ENCODE results near the gene SLC16A4.
A peak's percentile ranks its signal among the peaks of the same experiment; 100 is the strongest.
"Not testable (repeated sequence)": the region's sequence is repeated elsewhere in the genome, so short reads cannot be mapped to it uniquely, and the experiment has no call there.

SLC16A4 gene

DNA sequence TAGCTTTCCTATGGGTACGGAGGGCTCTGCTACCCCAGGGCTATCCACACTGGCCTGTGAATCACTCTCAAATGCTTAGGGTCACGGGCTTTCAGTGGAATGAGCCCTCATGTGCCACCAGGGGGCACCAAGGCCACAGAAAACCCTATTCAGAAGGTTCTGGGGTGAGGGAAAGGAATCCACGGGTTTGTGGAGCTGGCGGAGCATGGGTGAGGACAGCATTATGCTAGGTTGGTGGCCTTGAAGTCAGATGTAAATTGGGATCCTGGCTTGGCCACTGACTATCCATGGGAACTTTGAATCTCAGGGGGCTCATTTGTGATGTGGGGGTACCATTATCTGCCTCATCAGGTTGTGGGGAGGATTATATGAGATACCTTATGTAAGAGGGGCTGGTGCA, 21.8 kb upstream of the SLC16A4 start:
- intact Hi-C loops (cut with DNase I) = loop anchor here (2.0 kb wide), 1 partner anchor 48 kb away; no protein-coding TSS in a partner anchor
- peak; percentile 38 to 86 (median 74) for DNase-seq

DNA sequence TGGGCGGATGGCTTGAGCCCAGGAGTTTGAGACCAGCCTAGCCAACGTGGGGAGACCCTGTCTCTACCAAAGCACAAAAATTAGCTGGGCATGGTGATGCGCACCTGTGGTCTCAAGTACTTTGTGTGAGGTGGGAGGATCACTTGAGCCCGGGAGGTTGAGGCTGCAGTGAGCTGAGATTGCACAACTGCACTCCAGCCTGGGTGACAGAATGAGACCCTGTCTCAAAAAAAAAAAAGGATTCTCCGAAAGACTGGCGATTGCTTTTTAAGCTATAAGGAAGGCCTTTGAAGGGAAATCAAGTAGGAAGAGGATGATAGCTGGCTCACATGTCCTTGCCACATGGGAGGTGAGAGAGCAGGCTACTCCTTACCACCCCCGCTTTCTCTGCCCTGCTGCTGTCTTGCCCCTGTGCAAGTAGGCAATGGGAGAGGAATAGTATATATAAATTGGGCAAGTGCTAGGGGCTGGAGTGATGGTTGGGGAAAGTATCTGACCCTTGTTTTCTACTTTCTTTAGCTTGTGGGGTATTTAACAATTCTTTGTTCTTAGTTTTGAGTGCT, 20.4 kb upstream of the SLC16A4 start:
- intact Hi-C loops (cut with DNase I) = no loop called here
- DNase-seq = no peak

DNA sequence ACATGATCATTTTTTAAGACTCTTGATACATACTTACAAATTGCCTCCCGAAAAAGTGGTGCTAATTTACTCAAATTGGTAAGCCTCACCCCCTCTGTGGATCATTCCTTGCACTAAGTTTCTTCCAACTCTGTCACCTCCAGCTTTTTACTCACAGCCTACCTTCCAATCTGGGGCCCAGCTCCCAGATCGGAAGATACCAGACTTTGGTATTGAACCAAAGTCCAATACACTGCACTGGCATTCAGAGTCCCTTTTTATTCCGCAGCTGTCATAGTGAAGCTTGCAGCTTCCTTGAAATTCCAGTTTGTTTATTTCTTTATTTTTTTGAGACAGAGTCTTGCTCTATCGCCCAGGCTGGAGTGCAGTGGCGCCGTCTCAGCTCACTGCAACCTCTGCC, 18.5 kb upstream of the SLC16A4 start:
- intact Hi-C loops (cut with DNase I) = loop anchor here (5.0 kb wide), 1 partner anchor 72 kb away; the partner anchor contains the start of gene RBM15
- no peak for DNase-seq

DNA sequence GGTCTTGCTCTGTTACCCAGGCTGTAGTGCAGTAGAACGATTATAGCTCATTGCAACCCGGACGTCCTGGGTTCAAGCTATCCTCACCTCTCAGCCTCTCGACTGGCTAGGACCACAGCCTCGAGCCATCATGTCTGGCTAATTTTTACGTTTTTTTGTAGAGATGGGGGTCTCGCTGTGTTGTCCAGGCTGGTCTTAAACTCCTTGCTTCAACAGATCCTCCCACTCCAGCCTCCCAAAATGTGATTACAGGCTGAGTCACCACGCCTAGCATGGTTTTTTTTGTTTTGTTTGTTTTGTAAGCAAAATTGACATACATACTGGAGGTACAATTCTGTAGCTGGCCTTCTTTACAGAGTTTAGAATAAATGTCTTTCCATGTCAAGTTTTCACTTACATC, 17.7 kb upstream of the SLC16A4 start:
- DNase-seq = no peak
- intact Hi-C loops (cut with DNase I) = loop anchor here (5.0 kb wide), 1 partner anchor 71 kb away; the partner anchor contains the start of gene RBM15

GRCh38 chr1:110407260-110408210, 16.7 kb upstream of the SLC16A4 start, which contains the start of gene LAMTOR5:
Gene LAMTOR5 (minus strand): TSS chr1:110407694. CDS start chr1:110407620, 74 bp downstream.
- intact Hi-C loops (cut with DNase I) = loop anchor here (5.0 kb wide), 1 partner anchor 70 kb away; the partner anchor contains the start of gene RBM15
- DNase-seq = peak; percentile 86 to 97 (median 93)

DNA sequence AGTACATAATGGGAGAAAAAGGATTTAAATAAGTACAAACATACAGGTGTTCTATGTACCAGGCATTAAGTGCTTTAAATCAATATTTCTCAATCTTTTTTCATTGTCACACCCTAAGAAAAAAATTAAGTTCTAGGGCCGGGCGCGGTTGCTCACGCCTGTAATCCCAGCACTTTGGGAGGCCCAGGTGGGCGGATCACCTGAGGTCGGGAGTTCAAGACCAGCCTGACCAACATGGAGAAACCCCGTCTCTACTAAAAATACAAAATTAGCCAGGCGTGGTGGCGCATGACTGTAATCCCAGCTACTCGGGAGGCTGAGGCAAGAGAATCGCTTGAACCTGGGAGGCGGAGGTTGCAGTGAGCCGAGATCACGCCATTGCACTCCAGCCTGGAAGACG, 15.6 kb upstream of the SLC16A4 start:
- intact Hi-C loops (cut with DNase I) = loop anchor here (5.0 kb wide), 1 partner anchor 69 kb away; the partner anchor contains the start of gene RBM15

GRCh38 chr1:110404401-110404800, 13.6 kb upstream of the SLC16A4 start:
- intact Hi-C loops (cut with DNase I) = no loop called here
- DNase-seq = no peak

More for the DNA sequence above, 15.6 kb upstream of the SLC16A4 start:
- DNase-seq = not testable (repeated sequence)

GRCh38 chr1:110403805-110404204, 13.0 kb upstream of the SLC16A4 start:
- intact Hi-C loops (cut with DNase I) = no loop called here
- no peak for DNase-seq

GRCh38 chr1:110396259-110396958, 5.6 kb upstream of the SLC16A4 start:
- DNase-seq; intact Hi-C loops (cut with DNase I): not testable (repeated sequence)

- no peak for DNase-seq
- intact Hi-C loops (cut with DNase I) = no loop called here
Measured at GRCh38 chr1:110394493-110394820, 3.6 kb upstream of the SLC16A4 start.

DNA sequence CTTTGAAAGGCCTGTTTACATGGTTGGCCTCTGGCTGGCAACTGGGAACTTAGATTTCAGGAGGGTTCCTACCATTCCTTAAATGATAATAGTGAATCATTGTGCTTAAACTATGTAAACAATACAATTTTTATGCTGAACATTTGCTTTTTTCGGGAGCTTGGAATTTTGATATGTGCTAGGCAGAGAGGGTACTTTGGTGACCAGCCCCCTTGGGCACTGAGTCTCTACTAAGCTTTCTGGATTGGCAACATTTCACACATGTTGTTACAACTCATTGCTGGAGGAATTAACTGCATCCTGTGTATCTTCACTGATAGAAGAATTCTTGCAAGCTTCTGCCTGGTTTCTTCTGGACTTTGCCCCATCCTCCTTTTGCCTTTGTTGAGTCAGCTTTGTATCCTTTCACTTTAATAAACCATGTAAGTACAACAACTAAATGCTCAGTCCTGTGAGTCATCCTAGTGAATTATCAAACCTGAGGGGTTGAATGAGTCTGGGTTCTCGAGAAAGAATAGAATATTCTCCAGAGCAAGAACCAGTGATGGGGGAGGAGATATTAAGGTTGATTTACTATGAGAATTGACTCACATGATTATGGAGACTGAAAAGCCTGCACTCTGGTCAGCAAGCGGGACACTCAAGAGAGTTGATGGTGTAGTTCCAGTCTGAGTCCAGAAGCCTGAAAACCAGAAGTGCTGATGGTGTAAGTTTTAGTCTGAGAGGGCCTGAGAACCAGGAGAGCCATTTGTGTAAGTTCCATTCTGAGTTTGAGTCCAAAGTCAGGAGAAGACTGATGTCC, 3.1 kb upstream of the SLC16A4 start:
- DNase-seq = no peak
- intact Hi-C loops (cut with DNase I) = no loop called here

DNA sequence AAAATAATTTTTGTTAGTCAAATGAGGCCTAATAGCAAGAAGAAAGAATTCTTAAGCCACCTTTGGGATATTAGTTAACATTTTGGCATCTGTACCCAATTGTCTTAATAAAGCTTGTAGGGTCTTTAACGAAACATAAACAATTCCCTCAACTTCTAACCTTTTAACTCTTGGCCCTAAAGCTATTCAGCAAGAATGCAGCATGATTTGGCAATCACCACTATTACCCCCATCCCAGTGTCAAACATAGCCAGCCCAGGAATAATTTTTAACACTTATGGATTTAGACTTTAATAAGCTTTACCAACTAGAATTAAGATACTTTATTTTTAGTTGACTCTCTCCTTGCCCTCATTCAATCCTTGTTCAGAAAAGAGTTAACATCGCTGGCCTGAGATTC, 2.5 kb upstream of the SLC16A4 start:
- intact Hi-C loops (cut with DNase I) = no loop called here
- DNase-seq = no peak

GRCh38 chr1:110390096-110390495, 730 bp downstream of the SLC16A4 start:
- DNase-seq = no peak
- intact Hi-C loops (cut with DNase I) = no loop called here

- intact Hi-C loops (cut with DNase I) = no loop called here
- DNase-seq = no peak
Measured at GRCh38 chr1:110387048-110387754, 3.6 kb downstream of the SLC16A4 start.

GRCh38 chr1:110385369-110385768, 5.5 kb downstream of the SLC16A4 start:
- no peak for DNase-seq
- intact Hi-C loops (cut with DNase I) = no loop called here

DNA sequence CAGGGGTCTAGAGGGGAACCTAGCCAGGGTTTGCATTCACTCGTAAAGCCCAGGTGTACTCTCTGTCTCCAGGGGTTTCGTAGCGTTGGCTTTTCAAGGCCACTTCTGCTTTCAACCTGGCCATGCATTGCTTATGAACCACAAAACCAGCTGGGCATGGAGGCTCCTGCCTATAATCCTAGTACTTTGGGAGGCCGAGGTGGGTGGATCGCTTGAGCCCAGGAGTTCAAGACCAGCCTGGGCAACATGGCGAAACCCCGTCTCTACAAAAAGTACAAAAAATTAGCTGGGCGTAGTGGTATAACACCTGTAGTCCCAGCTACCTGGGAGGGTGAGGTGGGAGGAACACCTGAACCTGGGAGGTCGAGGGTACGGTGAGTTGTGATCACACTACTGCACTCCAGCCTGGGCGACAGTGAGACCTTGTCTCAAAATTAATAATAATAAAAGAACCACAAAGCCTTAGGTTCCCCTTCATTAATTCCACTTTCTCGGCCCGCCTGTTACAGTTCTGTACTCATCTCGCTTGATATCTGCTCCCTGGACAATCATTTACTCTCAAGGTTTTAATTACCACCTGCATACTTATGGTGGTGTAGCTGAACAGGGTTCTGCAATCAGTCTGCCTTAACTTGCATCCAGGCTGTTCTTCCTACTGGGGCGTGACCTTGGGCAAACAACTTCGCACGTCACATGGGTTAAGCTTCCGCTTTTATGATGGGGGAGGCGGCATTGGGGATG, 6.1 kb downstream of the SLC16A4 start:
- DNase-seq = no peak
- intact Hi-C loops (cut with DNase I) = no loop called here

DNA sequence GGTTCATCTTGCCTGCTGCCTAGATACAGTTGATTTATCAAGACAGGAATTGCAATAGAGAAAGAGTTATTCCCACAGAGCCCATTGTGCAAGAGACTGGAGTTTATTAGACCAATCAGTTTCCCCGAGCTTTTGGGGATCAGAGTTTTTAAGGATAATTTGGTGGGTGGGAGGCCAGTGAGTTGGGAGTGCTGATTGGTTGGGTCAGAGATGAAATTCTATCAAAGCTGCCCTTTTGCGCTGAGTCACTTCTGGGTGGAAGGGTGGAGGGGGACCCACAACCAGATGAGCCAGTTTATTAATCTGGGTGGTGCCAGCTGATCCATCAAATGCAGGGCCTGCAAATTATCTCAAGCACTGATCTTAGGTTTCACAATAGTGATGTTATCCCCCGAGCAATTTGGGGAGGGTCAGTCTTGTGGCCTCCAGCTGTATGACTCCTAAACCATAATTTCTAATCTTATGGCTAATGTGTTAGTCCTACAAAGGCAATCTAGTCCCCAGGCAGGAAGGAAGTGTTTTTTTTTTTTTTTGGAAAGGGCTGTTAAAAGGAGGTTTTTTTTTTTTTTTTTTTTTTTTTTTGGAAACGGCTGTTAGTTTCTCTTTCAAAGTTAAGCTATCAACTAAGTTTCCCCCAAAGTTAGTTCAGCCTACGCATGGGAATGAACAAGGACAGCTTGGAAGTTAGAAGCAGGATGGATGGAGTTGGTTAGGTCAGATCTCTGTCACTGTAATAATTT, 7.4 kb downstream of the SLC16A4 start:
- DNase-seq = no peak
- intact Hi-C loops (cut with DNase I) = no loop called here
